ENCODE results near the gene CTSA. TPM values are rescaled to one million over a fixed set of nuclear protein-coding genes. Genes with fewer than 3 reads are reported as not detected.

The CTSA gene
- total and polyA plus RNA-seq, 9 of the 15 experiments (the other 6 are each of a cell fraction or from before 2014, with no cell fraction given) = 8.8 to 61.7 (median 28.3) TPM

DNA sequence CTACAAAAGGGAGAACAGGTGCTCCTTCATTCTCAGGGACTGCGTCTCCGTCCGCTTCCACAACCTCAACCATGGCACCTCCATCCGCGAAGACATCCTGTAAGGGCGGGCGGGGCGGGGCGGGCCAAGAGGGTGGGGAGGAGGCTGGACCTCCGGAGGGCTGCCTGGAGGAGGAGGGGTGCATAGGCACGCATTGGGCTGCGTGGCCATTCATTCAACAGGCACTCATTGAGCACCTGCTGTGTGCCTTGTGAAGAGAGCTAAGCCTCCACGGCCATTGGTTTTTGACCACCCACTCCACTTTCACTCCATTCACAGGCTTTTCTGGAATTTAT, 33.3 kb upstream of the CTSA start (continued):
- TF ChIP-seq, protein P1, sequence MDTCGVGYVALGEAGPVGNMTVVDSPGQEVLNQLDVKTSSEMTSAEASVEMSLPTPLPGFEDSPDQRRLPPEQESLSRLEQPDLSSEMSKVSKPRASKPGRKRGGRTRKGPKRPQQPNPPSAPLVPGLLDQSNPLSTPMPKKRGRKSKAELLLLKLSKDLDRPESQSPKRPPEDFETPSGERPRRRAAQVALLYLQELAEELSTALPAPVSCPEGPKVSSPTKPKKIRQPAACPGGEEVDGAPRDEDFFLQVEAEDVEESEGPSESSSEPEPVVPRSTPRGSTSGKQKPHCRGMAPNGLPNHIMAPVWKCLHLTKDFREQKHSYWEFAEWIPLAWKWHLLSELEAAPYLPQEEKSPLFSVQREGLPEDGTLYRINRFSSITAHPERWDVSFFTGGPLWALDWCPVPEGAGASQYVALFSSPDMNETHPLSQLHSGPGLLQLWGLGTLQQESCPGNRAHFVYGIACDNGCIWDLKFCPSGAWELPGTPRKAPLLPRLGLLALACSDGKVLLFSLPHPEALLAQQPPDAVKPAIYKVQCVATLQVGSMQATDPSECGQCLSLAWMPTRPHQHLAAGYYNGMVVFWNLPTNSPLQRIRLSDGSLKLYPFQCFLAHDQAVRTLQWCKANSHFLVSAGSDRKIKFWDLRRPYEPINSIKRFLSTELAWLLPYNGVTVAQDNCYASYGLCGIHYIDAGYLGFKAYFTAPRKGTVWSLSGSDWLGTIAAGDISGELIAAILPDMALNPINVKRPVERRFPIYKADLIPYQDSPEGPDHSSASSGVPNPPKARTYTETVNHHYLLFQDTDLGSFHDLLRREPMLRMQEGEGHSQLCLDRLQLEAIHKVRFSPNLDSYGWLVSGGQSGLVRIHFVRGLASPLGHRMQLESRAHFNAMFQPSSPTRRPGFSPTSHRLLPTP (IDR thresholded peaks at IDR 0.05; ENCODE audit: borderline replicate concordance, extremely low read depth, insufficient read length) = peak; percentile 83
- TF ChIP-seq YY1 (IDR thresholded peaks at IDR 0.05; ENCODE audit: borderline replicate concordance in 1 of 3, control insufficient read depth in 1 of 3, extremely low read depth in 1 of 3, insufficient read depth in 3 of 3, insufficient read length in 1 of 3, insufficient replicate concordance in 2 of 3, low read depth in 1 of 3, low read length in 2 of 3) (peak in 1 of 3 experiments; percentile 4), POLR2AphosphoS5 (IDR thresholded peaks at IDR 0.05; ENCODE audit: control insufficient read depth, insufficient read depth, low read depth, low read length) (no peak), SIRT6 (IDR thresholded peaks at IDR 0.05; ENCODE audit: low read depth, low read length) (no peak), ZNF23 (CRISPR knock-in tag; IDR thresholded peaks at IDR 0.05) (no peak), ZNF24 (IDR thresholded peaks at IDR 0.05) (0 out of 2 replicates have a peak, but pooled peaks have one; percentile 11), MXD1 (CRISPR knock-in tag; IDR thresholded peaks at IDR 0.05; ENCODE audit: borderline replicate concordance, poor library complexity, severe bottlenecking) (no peak), ELF1 (tag; IDR thresholded peaks at IDR 0.05) (no peak), ZBTB5 (IDR thresholded peaks at IDR 0.05) (no peak), MEF2A (IDR thresholded peaks at IDR 0.05; ENCODE audit: control insufficient read depth, low read depth, low read length) (no peak), ZNF41 (CRISPR knock-in tag; conservative IDR thresholded peaks at IDR 0.05) (no peak), SREBF2 (CRISPR knock-in tag; IDR thresholded peaks at IDR 0.05) (no peak)
- TF ChIP-seq, protein P2, sequence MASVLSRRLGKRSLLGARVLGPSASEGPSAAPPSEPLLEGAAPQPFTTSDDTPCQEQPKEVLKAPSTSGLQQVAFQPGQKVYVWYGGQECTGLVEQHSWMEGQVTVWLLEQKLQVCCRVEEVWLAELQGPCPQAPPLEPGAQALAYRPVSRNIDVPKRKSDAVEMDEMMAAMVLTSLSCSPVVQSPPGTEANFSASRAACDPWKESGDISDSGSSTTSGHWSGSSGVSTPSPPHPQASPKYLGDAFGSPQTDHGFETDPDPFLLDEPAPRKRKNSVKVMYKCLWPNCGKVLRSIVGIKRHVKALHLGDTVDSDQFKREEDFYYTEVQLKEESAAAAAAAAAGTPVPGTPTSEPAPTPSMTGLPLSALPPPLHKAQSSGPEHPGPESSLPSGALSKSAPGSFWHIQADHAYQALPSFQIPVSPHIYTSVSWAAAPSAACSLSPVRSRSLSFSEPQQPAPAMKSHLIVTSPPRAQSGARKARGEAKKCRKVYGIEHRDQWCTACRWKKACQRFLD (CRISPR knock-in tag; IDR thresholded peaks at IDR 0.05) = 0 out of 2 replicates have a peak, but pooled peaks have one; percentile 4
- TF ChIP-seq, protein P3, sequence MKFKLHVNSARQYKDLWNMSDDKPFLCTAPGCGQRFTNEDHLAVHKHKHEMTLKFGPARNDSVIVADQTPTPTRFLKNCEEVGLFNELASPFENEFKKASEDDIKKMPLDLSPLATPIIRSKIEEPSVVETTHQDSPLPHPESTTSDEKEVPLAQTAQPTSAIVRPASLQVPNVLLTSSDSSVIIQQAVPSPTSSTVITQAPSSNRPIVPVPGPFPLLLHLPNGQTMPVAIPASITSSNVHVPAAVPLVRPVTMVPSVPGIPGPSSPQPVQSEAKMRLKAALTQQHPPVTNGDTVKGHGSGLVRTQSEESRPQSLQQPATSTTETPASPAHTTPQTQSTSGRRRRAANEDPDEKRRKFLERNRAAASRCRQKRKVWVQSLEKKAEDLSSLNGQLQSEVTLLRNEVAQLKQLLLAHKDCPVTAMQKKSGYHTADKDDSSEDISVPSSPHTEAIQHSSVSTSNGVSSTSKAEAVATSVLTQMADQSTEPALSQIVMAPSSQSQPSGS (CRISPR knock-in tag; IDR thresholded peaks at IDR 0.05) = no peak

Measured in K562 (cell line).